Astrocyte of the cerebellum (primary cell): ENCODE measurements around the gene LHFPL2.

Experiments used
- DNase-seq: peaks from one replicate; pipeline ENCODE4 v3.0.0-alpha.2; 2011; ENCODE audit warnings: low read depth
- H3K4me3 ChIP-seq: 2 replicates; pipeline ENCODE4 v1.5.1; 2011; ENCODE audit warnings: mild to moderate bottlenecking, low read depth, low read length, moderate library complexity
- in situ Hi-C: cut with HindIII; loops from 2 replicates; pipeline ENCODE4 v1.10.0; 2017; ENCODE audit warnings: low sequenced_read_pairs
- TF ChIP-seq, protein P1 (sequence below): IDR thresholded peaks from 2 replicates; pipeline ENCODE4 v1.5.1; 2012; ENCODE audit warnings: low read length, low read depth, moderate library complexity, mild to moderate bottlenecking; ENCODE audit errors: missing control alignments

LHFPL2 gene

GRCh38 chr5:78586251-78586650 is 62.3 kb downstream of the LHFPL2 start:
- TF ChIP-seq, protein P1, sequence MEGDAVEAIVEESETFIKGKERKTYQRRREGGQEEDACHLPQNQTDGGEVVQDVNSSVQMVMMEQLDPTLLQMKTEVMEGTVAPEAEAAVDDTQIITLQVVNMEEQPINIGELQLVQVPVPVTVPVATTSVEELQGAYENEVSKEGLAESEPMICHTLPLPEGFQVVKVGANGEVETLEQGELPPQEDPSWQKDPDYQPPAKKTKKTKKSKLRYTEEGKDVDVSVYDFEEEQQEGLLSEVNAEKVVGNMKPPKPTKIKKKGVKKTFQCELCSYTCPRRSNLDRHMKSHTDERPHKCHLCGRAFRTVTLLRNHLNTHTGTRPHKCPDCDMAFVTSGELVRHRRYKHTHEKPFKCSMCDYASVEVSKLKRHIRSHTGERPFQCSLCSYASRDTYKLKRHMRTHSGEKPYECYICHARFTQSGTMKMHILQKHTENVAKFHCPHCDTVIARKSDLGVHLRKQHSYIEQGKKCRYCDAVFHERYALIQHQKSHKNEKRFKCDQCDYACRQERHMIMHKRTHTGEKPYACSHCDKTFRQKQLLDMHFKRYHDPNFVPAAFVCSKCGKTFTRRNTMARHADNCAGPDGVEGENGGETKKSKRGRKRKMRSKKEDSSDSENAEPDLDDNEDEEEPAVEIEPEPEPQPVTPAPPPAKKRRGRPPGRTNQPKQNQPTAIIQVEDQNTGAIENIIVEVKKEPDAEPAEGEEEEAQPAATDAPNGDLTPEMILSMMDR = no peak
- in situ Hi-C loops = no loop called here
- H3K4me3 ChIP-seq = no peak overlapping the region
- peak; percentile 95 for DNase-seq

- no peak overlapping the region for H3K4me3 ChIP-seq
- DNase-seq = no peak
- TF ChIP-seq, protein P1 = no peak
- in situ Hi-C loops = no loop called here
Measured at GRCh38 chr5:78578015-78578414, 70.6 kb downstream of the LHFPL2 start.

DNA sequence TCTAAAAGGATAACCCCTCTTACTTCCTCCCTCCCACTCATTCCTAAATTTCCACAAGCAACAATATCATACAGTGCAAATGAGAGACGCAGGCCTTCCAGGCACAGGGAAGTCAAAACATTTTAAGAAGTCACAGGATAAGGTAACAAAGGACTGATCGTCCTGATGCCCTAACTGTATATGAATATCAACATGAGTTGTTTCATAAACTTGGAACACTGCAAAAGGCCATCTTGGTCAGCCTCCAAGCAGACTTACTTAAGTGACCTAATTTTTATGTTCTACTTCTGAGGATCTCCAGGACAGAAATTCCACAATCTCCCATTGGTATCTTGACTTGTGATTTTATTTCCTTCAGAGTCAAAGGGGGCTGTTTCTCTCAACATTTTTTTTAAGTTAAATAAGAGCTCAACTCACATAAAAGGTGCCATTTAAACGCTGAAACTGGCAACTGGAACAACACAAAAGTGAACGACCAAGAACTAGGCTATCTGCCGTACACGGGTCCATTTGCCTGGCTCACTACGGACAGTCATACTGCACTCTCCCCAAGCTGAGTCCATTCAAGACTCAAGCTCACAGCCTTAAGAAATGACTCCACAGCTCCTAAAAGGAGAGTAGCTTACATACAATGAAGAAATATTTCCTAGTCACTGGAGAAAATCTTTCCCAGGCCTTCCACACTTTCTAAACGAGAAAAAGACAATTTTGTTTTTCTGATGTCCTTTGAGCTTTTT is 71.3 kb downstream of the LHFPL2 start:
- H3K4me3 ChIP-seq = no peak overlapping the region
- TF ChIP-seq, protein P1 = no peak
- DNase-seq = no peak
- in situ Hi-C loops = no loop called here

DNA sequence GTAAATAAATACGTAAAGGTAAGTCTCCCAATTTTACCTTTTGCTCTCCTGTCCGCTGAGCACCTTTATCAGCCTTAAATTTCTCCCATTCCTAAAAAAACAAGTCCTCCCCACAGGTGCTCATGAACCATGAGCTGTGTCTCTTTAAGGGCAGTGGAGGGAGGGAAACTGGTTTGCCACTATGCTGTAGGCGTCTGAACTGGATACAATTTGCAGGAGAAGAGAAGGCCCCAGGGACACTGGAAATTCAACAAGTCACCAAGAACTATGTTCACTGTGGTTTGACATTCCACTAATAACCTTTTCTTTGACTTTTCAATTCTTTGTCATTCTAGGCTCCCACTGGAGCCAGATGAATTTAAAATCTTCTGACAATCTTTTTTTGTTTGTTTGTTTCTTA is 72.2 kb downstream of the LHFPL2 start:
- DNase-seq = no peak
- H3K4me3 ChIP-seq = no peak overlapping the region
- in situ Hi-C loops = no loop called here
- TF ChIP-seq, protein P1 = no peak

- in situ Hi-C loops = no loop called here
- TF ChIP-seq, protein P1 = no peak
- H3K4me3 ChIP-seq = no peak overlapping the region
- no peak for DNase-seq
Measured at GRCh38 chr5:78574731-78575161, 73.8 kb downstream of the LHFPL2 start.

- TF ChIP-seq, protein P1 = no peak
- H3K4me3 ChIP-seq = no peak overlapping the region
- in situ Hi-C loops = no loop called here
- no peak for DNase-seq
Measured at GRCh38 chr5:78574131-78574673, 74.4 kb downstream of the LHFPL2 start.
